H1 (cell line): ENCODE data around the gene SECTM1. TPM values are rescaled to one million over a fixed set of nuclear protein-coding genes. Genes with fewer than 3 reads are reported as not detected.

Experiments
- BRCA1 ChIP-seq: IDR thresholded peaks from 2 replicates; pipeline ENCODE4 v1.6.1; 2012; ENCODE audit warnings: low read depth, low read length, improper control_type of control experiment
- CBX8 ChIP-seq: fragments of 300-800, 300-1000 bp; sonication (generic); IDR thresholded peaks from 2 replicates; pipeline ENCODE4 v1.7.1; 2016; ENCODE audit warnings: low read depth, low read length, borderline replicate concordance
- GABPA ChIP-seq: IDR thresholded peaks from 2 replicates; pipeline ENCODE4 v1.6.1; 2011; ENCODE audit warnings: mild to moderate bottlenecking, low read length, moderate library complexity, borderline replicate concordance; ENCODE audit not compliant: insufficient read depth
- RNF2 ChIP-seq: fragments of 200-900, 300-1000 bp; sonication (generic); IDR thresholded peaks from 2 replicates; pipeline ENCODE4 v1.7.1; 2016; ENCODE audit warnings: borderline replicate concordance, low read depth, mild to moderate bottlenecking, antibody characterized with exemption, low read length; ENCODE audit not compliant: poor library complexity, severe bottlenecking; ENCODE audit errors: missing control alignments
- SIX5 ChIP-seq: IDR thresholded peaks from 2 replicates; pipeline ENCODE4 v1.6.1; 2011; ENCODE audit warnings: mild to moderate bottlenecking, low read depth, low read length
- SP1 ChIP-seq: IDR thresholded peaks from 2 replicates; pipeline ENCODE4 v1.6.1; 2011; ENCODE audit warnings: low read depth, low read length
- TCF12 ChIP-seq: IDR thresholded peaks from 2 replicates; pipeline ENCODE4 v1.6.1; 2011; ENCODE audit warnings: low read depth, mild to moderate bottlenecking, low read length
- polyA plus RNA-seq, 7 experiments: library from polyadenylated mRNA; depleted of rRNA in 3 of 7; stranded (reverse) in 5 of 7; unstranded in 2 of 7; fragments of >200 nt in 5 of 7; fragments of 200-250 nt in 2 of 7; gene quantifications; 1 replicate in 5 of 7; 2 replicates in 1 of 7; 4 replicates in 1 of 7; pipeline versions ENCODE4 v1.2.1 to v1.2.3, GENCODE V29; 2011 to 2013; ENCODE audit warnings: missing spikeins in 2 of 7, mixed read lengths in 2 of 7
- total RNA-seq: library from RNA; stranded (reverse); fragmentation: NEBNext Ultra II Directional; extraction: Animal tissue kit (Norgen Biotek cat#: 25700); gene quantifications from 2 replicates; pipeline ENCODE4 v1.2.1, GENCODE V29; 2021

SECTM1 gene
- total and polyA plus RNA-seq, 2 of the 8 experiments (the other 6 are each of a cell fraction or from before 2014, with no cell fraction given) = 0.20 to 0.65 TPM

GRCh38 chr17:82301300-82301915, 32.2 kb downstream of the SECTM1 start (continued):
- TF ChIP-seq SIX5 (no peak), CBX8 (no peak), RNF2 (no peak), SP1 (no peak), TCF12 (no peak), BRCA1 (no peak), GABPA (no peak)
